PC-3 (cell line): Measurements from ENCODE around the gene UTP3.

Experiments used
- CTCF ChIP-seq: fragments of 300-600 bp; sonication (generic); conservative IDR thresholded peaks from 2 replicates; pipeline ENCODE4 v1.5.1; 2017; ENCODE audit warnings: antibody characterized with exemption, low read depth, mild to moderate bottlenecking, low read length
- EZH2phosphoT487 ChIP-seq: fragments of 300-600 bp; sonication (generic); IDR thresholded peaks from 2 replicates; pipeline ENCODE4 v1.6.1; 2018; ENCODE audit warnings: mild to moderate bottlenecking, antibody characterized with exemption, low read length, borderline replicate concordance

GRCh38 chr4:70734971-70735370, 46.6 kb downstream of the UTP3 start:
- TF ChIP-seq CTCF (no peak), EZH2phosphoT487 (no peak)
